AG09309 (cell line): ENCODE results near the gene NUBPL.

Experiments
- DNase-seq: peaks from one replicate; pipeline ENCODE4 v3.0.0-alpha.2; 2010; ENCODE audit warnings: low read depth
- H3K4me3 ChIP-seq: 2 replicates; pipeline ENCODE4 v1.5.1; 2011; ENCODE audit warnings: mild to moderate bottlenecking, low read depth, low read length, moderate library complexity; ENCODE audit not compliant: control insufficient read depth
- CTCF ChIP-seq: IDR thresholded peaks from 2 replicates; pipeline ENCODE4 v1.5.1; 2011; ENCODE audit warnings: mild to moderate bottlenecking, low read depth, low read length, inconsistent platforms; ENCODE audit not compliant: insufficient read depth, control insufficient read depth; ENCODE audit errors: missing control alignments

Gene NUBPL

GRCh38 chr14:31828946-31829868, 268.0 kb downstream of the NUBPL start:
- TF ChIP-seq CTCF, result no peak
- no peak overlapping the region for H3K4me3 ChIP-seq
- DNase-seq, result no peak

GRCh38 chr14:31834616-31835015, 273.4 kb downstream of the NUBPL start:
- no peak for TF ChIP-seq CTCF
- H3K4me3 ChIP-seq, result no peak overlapping the region
- DNase-seq, result no peak

- TF ChIP-seq CTCF, result no peak
- no peak for DNase-seq
- H3K4me3 ChIP-seq, result no peak overlapping the region
Measured at GRCh38 chr14:31835049-31835448, 273.8 kb downstream of the NUBPL start.

- TF ChIP-seq CTCF, result no peak
- H3K4me3 ChIP-seq, result no peak overlapping the region
- no peak for DNase-seq
Measured at GRCh38 chr14:31837031-31837430, 275.8 kb downstream of the NUBPL start.

GRCh38 chr14:31842899-31843298, 281.7 kb downstream of the NUBPL start:
- no peak for TF ChIP-seq CTCF
- DNase-seq, result no peak
- H3K4me3 ChIP-seq, result no peak overlapping the region

GRCh38 chr14:31843361-31844091, 282.3 kb downstream of the NUBPL start:
- TF ChIP-seq CTCF, result no peak
- H3K4me3 ChIP-seq, result no peak overlapping the region
- DNase-seq, result no peak
